Heart right ventricle (tissue), 16 donors: Measurements from ENCODE around the gene CHERP. TPM values are rescaled to one million over a fixed set of nuclear protein-coding genes. Genes with fewer than 3 reads are reported as not detected.

Experiments used
- ATAC-seq, 8 donors: fragments of 200-7000 bp; cut with Tn5 transposase; one replicate each; pipeline ENCODE4 v1.9.1; 2020; ENCODE audit warnings: mild to moderate bottlenecking in 8 of 8, moderate library complexity in 8 of 8, moderate number of reproducible peaks in 1 of 8
- DNase-seq, 2 donors: peaks; one replicate each; pipeline ENCODE4 v3.0.0-alpha.2; 2020
- H3K27ac ChIP-seq, 10 donors: fragments of 200-600 bp; sonication (generic) in 2 of 10; one replicate each; pipeline versions ENCODE4 v1.5.0 to v1.8.0; 2020 to 2022; ENCODE audit warnings: mild to moderate bottlenecking in 3 of 10
- H3K27me3 ChIP-seq, 7 donors: fragments of 200-600 bp; one replicate each; pipeline ENCODE4 v1.8.0; 2021 to 2022; ENCODE audit warnings: mild to moderate bottlenecking in 2 of 7
- H3K36me3 ChIP-seq, 9 donors: fragments of 200-600 bp; sonication (generic) in 1 of 9; one replicate each; pipeline versions ENCODE4 v1.5.0 to v1.8.0; 2020 to 2022; ENCODE audit warnings: mild to moderate bottlenecking in 2 of 9
- H3K4me1 ChIP-seq, 9 donors: fragments of 200-600 bp; sonication (generic) in 1 of 9; one replicate each; pipeline versions ENCODE4 v1.5.0 to v1.8.0; 2020 to 2022; ENCODE audit warnings: mild to moderate bottlenecking in 4 of 9
- H3K4me3 ChIP-seq, 10 donors: fragments of 200-600 bp; sonication (generic) in 2 of 10; one replicate each; pipeline versions ENCODE4 v1.5.0 to v1.8.0; 2020 to 2022; ENCODE audit warnings: mild to moderate bottlenecking in 7 of 10, moderate library complexity in 2 of 10
- H3K9me3 ChIP-seq, 11 donors: fragments of 200-600 bp in 10 of 11; sonication (generic) in 2 of 11; one replicate each; pipeline versions ENCODE4 v1.5.0 to v1.8.0; 2013 to 2022; ENCODE audit warnings: mild to moderate bottlenecking in 2 of 11, control low read depth in 1 of 11, moderate library complexity in 1 of 11
- WGBS, 2 donors: extraction: QIAGEN DNeasy Blood & Tissue Kit; methylation state at CpG; one replicate each; pipeline ENCODE4 v1.1.7; 2013; ENCODE audit warnings: inconsistent platforms in 1 of 2; 5-methylcytosine and 5-hydroxymethylcytosine counted together
- intact Hi-C, 10 donors: fragments of 100-400 bp; cut with DNase I; formaldehyde crosslinking; loops; one replicate each; pipeline versions ENCODE4 v1.11.1 to v1.14.2; 2022
- polyA plus RNA-seq, 2 donors: library from polyadenylated mRNA; stranded (reverse); fragments of 200-250 nt; gene quantifications; one replicate each; pipeline ENCODE4 v1.2.3, GENCODE V29; 2013
- total RNA-seq, 10 donors: library from RNA; stranded (reverse); fragmentation: NEBNext Ultra II Directional in 3 of 10; extraction: Animal tissue kit (Norgen Biotek cat#: 25700) in 3 of 10; gene quantifications; one replicate each; pipeline versions ENCODE4 v1.2.1 to v1.2.4, GENCODE V29; 2021 to 2023
- TF ChIP-seq, protein P1 (sequence below), 9 donors: fragments of 200-600 bp; sonication (generic) in 2 of 9; IDR thresholded peaks; one replicate each; pipeline versions ENCODE4 v1.5.0 to v1.8.0; 2021 to 2022; ENCODE audit warnings: antibody characterized with exemption in 9 of 9, mild to moderate bottlenecking in 5 of 9, moderate library complexity in 1 of 9
- donor health status: Arrhythmogenic right ventricular cardiomyopathy.
- donor health status: ischemic (EF 13 %, LVEDD 7.1; RV severe dilation, severe dysfunction).
- donor health status: healthy with polysubstance abuse.
- donor health status: DM: no; HTN: yes; CAD: no.
- donor health status: DM: no; HTN: no; CAD: no.
- donor health status: ischemic (EF 25% LVEDD 6.9; RV normal size, moderate dysfunction).
- donor health status: ischemic (EF 25% LVEDD 5.7; RV mildly dilated, moderate dysfunction).
- donor health status: healthy.
- donor health status: DM: yes; HTN: yes; CAD: no.
- donor health status: Ischemic cardiomyopathy.
- donor health status: ischemic (EF 35%, LVEDD 5.7; RV mildly dilated, moderate dysfunction).
- donor health status: nonischemic (EF 11% LVEDD 7.7; RV severe dilation, severe dysfunction).
- donor health status: DM: yes; HTN: yes; CAD: no.
- donor health status: PGD.
- donor health status: ischemic (EF 29% LVEDD 5.4; RV normal size, mild dysfunction).
- donor health status: nonischemic (EF 23%, LVEDD 6.1; RV moderate dilation, normal function).

CHERP gene
- total and polyA plus RNA-seq, 12 donors = 11.3 to 26.6 (median 22.4) TPM

DNA sequence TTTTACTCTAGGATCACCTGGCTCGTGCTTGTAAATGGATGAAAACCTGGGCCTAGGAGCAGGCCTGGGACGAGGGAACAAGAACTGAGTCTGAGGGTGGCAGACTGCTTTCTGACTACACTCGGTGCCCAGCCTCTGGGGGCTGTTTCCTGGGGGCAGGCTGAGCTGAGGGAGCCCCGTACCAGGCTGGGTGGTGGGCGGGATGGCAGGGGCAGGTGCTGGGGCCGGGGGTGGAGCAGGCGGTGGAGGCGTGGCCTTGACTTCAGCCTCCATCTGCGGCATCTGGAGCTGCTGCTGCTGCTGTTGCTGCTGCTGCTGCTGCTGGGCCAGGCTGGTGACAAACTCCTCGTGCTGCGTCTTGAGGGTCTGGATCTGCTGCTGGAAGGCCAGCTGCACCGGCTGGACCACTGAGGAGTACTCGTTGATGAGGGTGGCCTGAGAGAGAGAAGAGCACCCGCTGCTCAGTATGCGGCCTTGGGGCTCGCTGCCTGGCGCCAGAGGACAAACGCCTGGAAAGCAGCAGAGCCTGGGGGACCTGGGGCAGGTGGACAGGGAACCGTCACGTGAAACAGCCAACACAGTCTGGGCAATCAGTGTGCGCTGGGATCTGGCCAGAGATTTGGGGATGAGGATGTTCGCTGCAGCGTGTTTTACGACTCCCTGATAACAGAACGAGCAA, 12.6 kb downstream of the CHERP start:
- H3K27me3 ChIP-seq = no peaks in the 10 kb centered on the region
- ATAC-seq = no peak
- intact Hi-C loops = no loop called here
- no peak for DNase-seq
- H3K36me3 ChIP-seq = peaks cover 5 to 100% (median 98%) of the 10 kb centered on the region in 9 donors
- H3K4me3 ChIP-seq = no peak overlapping the region
- TF ChIP-seq, protein P1, sequence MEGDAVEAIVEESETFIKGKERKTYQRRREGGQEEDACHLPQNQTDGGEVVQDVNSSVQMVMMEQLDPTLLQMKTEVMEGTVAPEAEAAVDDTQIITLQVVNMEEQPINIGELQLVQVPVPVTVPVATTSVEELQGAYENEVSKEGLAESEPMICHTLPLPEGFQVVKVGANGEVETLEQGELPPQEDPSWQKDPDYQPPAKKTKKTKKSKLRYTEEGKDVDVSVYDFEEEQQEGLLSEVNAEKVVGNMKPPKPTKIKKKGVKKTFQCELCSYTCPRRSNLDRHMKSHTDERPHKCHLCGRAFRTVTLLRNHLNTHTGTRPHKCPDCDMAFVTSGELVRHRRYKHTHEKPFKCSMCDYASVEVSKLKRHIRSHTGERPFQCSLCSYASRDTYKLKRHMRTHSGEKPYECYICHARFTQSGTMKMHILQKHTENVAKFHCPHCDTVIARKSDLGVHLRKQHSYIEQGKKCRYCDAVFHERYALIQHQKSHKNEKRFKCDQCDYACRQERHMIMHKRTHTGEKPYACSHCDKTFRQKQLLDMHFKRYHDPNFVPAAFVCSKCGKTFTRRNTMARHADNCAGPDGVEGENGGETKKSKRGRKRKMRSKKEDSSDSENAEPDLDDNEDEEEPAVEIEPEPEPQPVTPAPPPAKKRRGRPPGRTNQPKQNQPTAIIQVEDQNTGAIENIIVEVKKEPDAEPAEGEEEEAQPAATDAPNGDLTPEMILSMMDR (IDR thresholded peaks at IDR 0.05) = no peak
- no peak overlapping the region for H3K27ac ChIP-seq
- H3K9me3 ChIP-seq = no peaks in the 10 kb centered on the region
- H3K4me1 ChIP-seq = no peaks in the 10 kb centered on the region
- WGBS, 2 donors = 88 to 93% methylated on average over 24 to 25 of the region's 25 CpGs

DNA sequence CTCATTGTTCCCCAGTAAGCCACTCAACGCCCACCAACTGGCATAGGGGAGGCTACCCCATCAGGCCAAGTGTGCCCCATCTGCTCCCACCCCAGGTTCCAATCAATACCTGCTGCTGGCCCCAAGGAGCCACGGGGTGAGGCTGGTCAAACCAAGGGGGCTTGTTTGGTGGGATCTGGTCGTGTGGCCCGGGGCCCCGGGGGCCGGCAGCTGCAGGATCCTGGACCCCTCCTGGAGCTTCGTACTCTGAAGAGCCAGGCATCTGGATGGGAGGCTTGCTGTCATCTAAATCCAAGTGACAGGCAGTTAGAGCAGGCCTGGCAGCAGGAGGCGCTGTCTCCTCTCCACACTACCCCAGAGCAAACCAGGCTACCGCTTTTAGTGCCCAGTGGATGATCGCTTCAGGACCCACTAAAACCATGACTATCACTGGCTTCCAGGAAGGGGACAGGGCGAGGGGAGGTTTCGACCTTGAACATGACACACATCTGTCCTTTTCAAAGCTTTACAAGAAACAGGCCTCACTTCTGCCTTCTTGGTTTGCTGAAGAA, 14.2 kb downstream of the CHERP start:
- Histone ChIP-seq H3K27ac (no peak overlapping the region), H3K4me3 (no peak overlapping the region), H3K4me1 (no peaks in the 10 kb centered on the region), H3K27me3 (no peaks in the 10 kb centered on the region), H3K36me3 (peaks cover 5 to 100% (median 98%) of the 10 kb centered on the region in 9 donors), H3K9me3 (no peaks in the 10 kb centered on the region)
- TF ChIP-seq, protein P1 (IDR thresholded peaks at IDR 0.05) = peak in 3 of 9 donors; percentile 20 to 41 (median 25)
- intact Hi-C loops = no loop called here
- ATAC-seq (no peak), DNase-seq (no peak)
- 88 to 92% methylated on average over 12 of the region's 12 CpGs for WGBS, 2 donors

- intact Hi-C loops = no loop called here
- DNase-seq = no peak
- WGBS, 2 donors = 84 to 86% methylated on average over 14 of the region's 14 CpGs
- Histone ChIP-seq H3K9me3 (no peaks in the 10 kb centered on the region), H3K4me1 (no peaks in the 10 kb centered on the region), H3K27me3 (no peaks in the 10 kb centered on the region), H3K36me3 (peaks cover 10 to 100% (median 99%) of the 10 kb centered on the region in 9 donors), H3K27ac (no peak overlapping the region), H3K4me3 (no peak overlapping the region)
- ATAC-seq = no peak
- TF ChIP-seq, protein P1 (IDR thresholded peaks at IDR 0.05) = no peak
Measured at GRCh38 chr19:16527334-16527935, 14.8 kb downstream of the CHERP start.

- peaks cover 8 to 100% (median 96%) of the 10 kb centered on the region in 9 donors for H3K36me3 ChIP-seq
- no peak for ATAC-seq
- WGBS, 2 donors = 96 to 97% methylated on average over 29 of the region's 29 CpGs
Measured at GRCh38 chr19:16525751-16526481, 16.3 kb downstream of the CHERP start.

More at GRCh38 chr19:16525751-16526481, 16.3 kb downstream of the CHERP start:
- no peak for DNase-seq
- Histone ChIP-seq H3K4me1 (no peaks in the 10 kb centered on the region), H3K27me3 (no peaks in the 10 kb centered on the region), H3K27ac (no peak overlapping the region), H3K9me3 (no peaks in the 10 kb centered on the region), H3K4me3 (no peak overlapping the region)
- TF ChIP-seq, protein P1 (IDR thresholded peaks at IDR 0.05) = no peak
- intact Hi-C loops = no loop called here
